ENCODE data around the gene LTF. TPM values are rescaled to one million over a fixed set of nuclear protein-coding genes. Genes with fewer than 3 reads are reported as not detected.
"Not testable (repeated sequence)": the region's sequence is repeated elsewhere in the genome, so short reads cannot be mapped to it uniquely, and the experiment has no call there.

LTF gene
- total and polyA plus RNA-seq, 7 donors = 0.73 to 3.8 (median 2.0) TPM

DNA sequence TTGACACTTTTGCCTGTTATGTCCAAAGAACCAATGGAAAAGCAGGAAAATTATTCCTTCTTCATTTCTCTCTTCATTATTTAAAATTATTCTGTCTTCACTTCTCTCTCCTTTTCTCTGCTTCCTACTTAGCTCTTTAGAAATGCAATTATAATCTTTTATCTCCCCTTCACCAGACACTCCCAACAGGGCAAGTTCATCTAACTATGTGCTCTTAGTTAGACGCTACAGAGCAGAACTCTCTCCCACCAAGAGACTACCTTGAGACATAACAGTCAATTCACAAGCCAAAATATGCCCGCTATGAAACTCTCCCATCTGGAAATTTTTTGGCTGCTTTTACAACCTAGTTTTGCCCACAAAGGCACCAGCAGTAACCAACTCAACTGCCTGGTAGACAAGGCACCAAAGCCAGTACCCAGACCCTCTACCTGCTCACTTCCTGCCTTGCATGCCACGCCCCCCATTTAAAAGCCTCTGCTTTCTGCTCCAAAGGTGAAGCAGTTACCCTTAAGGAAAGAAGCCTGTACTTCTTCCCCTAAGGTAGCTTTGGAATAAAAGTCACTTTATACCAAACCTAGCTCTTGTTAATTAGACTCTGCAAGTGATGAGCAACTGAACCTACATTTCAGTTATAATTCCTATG, 29.5 kb downstream of the LTF start:
- Histone ChIP-seq H3K4me1 (no peaks in the 10 kb centered on the region), H3K27ac (no peak overlapping the region), H3K9me3 (peaks cover 7% of the 10 kb centered on the region), H3K27me3 (ENCODE audit: insufficient read depth in 3 of 3, low read length in 2 of 3) (no peaks in the 10 kb centered on the region), H3K4me3 (no peak overlapping the region), H3K36me3 (ENCODE audit: insufficient read depth in 1 of 2, low read depth in 1 of 2) (no peaks in the 10 kb centered on the region)
- no peak for TF ChIP-seq CTCF (IDR thresholded peaks at IDR 0.05)
- ATAC-seq (no peak), DNase-seq (no peak)
- 81 to 90% (median 90%) methylated on average over 3 of the region's 3 CpGs for WGBS, 3 donors
- intact Hi-C loops (cut with DNase I) = no loop called here

GRCh38 chr3:46433841-46434240, 30.9 kb downstream of the LTF start:
- Histone ChIP-seq H3K27me3 (ENCODE audit: insufficient read depth in 3 of 3, low read length in 2 of 3) (no peaks in the 10 kb centered on the region), H3K27ac (no peak overlapping the region), H3K36me3 (ENCODE audit: insufficient read depth in 1 of 2, low read depth in 1 of 2) (no peaks in the 10 kb centered on the region), H3K9me3 (peaks cover 7% of the 10 kb centered on the region), H3K4me3 (no peak overlapping the region), H3K4me1 (no peaks in the 10 kb centered on the region)
- intact Hi-C loops (cut with DNase I) = no loop called here
- DNase-seq (no peak), ATAC-seq (no peak)
- TF ChIP-seq CTCF (IDR thresholded peaks at IDR 0.05) = no peak
- WGBS, 3 donors = 93 to 100% (median 98%) methylated on average over 1 of the region's 1 CpG

GRCh38 chr3:46433118-46433517, 31.6 kb downstream of the LTF start:
- DNase-seq = not testable (repeated sequence)

DNA sequence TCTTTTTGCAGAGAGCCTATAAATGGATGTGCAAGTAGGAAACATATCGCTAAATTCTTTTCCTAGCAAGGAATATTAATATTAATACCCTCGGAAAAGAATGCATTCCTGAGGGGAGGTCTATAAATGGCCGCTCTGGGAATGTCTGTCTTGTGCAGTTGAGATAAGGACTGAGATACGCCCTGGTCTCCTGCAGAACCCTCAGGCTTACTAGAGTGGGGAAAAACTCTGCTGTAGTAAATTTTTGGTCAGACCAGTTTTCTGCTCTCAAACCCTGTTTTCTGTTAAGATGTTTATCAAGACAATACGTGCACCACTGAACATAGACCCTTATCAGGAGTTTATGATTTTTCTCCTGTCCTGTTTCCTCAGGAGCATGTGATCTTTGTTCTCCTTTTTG, 32.8 kb downstream of the LTF start:
- WGBS, 3 donors = 91 to 93% (median 93%) methylated on average over 5 of the region's 5 CpGs
- H3K4me1 ChIP-seq; H3K4me3 ChIP-seq; DNase-seq; H3K9me3 ChIP-seq; intact Hi-C loops (cut with DNase I); ATAC-seq; H3K36me3 ChIP-seq (ENCODE audit: insufficient read depth in 1 of 2, low read depth in 1 of 2); H3K27ac ChIP-seq; H3K27me3 ChIP-seq (ENCODE audit: insufficient read depth in 3 of 3, low read length in 2 of 3): not testable (repeated sequence)

More at GRCh38 chr3:46433118-46433517, 31.6 kb downstream of the LTF start:
- H3K9me3 ChIP-seq; H3K4me1 ChIP-seq; ATAC-seq; intact Hi-C loops (cut with DNase I); H3K36me3 ChIP-seq (ENCODE audit: insufficient read depth in 1 of 2, low read depth in 1 of 2); H3K4me3 ChIP-seq; H3K27me3 ChIP-seq (ENCODE audit: insufficient read depth in 3 of 3, low read length in 2 of 3); H3K27ac ChIP-seq: not testable (repeated sequence)
- 70 to 90% (median 85%) methylated on average over 4 of the region's 4 CpGs for WGBS, 3 donors

DNA sequence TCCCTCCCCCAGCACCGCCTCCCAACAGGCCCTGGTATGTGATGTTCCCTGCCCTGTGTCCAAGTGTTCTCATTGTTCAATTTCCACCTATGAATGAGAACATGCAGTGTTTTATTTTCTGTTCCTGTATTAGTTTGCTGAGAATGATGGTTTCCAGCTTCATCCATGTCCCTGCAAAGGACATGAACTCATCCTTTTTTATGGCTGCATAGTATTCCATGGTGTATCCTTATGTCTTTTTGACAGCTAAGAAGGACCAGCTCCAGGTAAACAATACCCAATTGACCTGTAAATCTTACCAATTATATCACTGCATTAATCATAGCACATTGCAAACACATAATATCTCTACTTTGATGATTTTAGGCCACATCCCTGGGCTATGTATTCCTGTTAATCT, 33.8 kb downstream of the LTF start:
- H3K4me3 ChIP-seq; H3K4me1 ChIP-seq; ATAC-seq; DNase-seq; intact Hi-C loops (cut with DNase I); H3K27me3 ChIP-seq (ENCODE audit: insufficient read depth in 3 of 3, low read length in 2 of 3); H3K9me3 ChIP-seq; H3K27ac ChIP-seq; H3K36me3 ChIP-seq (ENCODE audit: insufficient read depth in 1 of 2, low read depth in 1 of 2): not testable (repeated sequence)
- 98 to 100% (median 100%) methylated on average over 1 of the region's 1 CpG for WGBS, 3 donors

DNA sequence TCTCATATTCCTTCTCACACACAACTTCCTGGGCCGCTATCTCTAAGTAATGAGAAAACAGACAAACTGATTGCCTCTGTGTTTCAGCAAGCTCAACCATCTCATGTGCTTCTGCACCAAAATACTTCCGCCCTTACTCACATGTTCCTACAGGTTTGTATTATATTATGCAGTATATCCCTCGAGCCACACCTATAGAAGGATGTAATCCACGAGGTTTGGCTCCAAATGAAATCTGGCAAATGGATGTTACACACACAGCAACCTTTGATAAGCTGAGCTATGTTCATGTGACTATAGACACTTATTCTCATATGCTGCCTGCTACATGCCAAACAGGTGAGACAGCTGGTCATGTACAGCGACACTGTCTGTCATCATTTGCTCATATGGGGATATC, 35.0 kb downstream of the LTF start:
- Histone ChIP-seq H3K36me3 (ENCODE audit: insufficient read depth in 1 of 2, low read depth in 1 of 2) (no peaks in the 10 kb centered on the region), H3K27me3 (ENCODE audit: insufficient read depth in 3 of 3, low read length in 2 of 3) (no peaks in the 10 kb centered on the region), H3K9me3 (peaks cover 7% of the 10 kb centered on the region), H3K4me3 (no peak overlapping the region), H3K4me1 (no peaks in the 10 kb centered on the region), H3K27ac (no peak overlapping the region)
- 84 to 88% (median 87%) methylated on average over 5 of the region's 5 CpGs for WGBS, 3 donors
- intact Hi-C loops (cut with DNase I) = no loop called here
- TF ChIP-seq CTCF (IDR thresholded peaks at IDR 0.05) = no peak
- ATAC-seq (no peak), DNase-seq (no peak)
